HEK293 (cell line): ENCODE results near the gene LCMT1.

ENCODE experiments used
- BCL11A ChIP-seq: fragments of 450-650 bp; formaldehyde crosslinking; IDR thresholded peaks from 2 replicates; pipeline ENCODE4 v1.5.1; 2016; ENCODE audit warnings: low read depth, missing biosample characterization, missing genetic modification characterization
- FEZF1 ChIP-seq: fragments of 450-650 bp; formaldehyde crosslinking; IDR thresholded peaks from 2 replicates; pipeline ENCODE4 v1.5.1; 2016; ENCODE audit warnings: missing biosample characterization, missing genetic modification characterization
- GLI4 ChIP-seq: fragments of 450-650 bp; formaldehyde crosslinking; IDR thresholded peaks from 2 replicates; pipeline ENCODE4 v1.5.1; 2016; ENCODE audit warnings: missing biosample characterization, missing genetic modification characterization
- GLIS2 ChIP-seq: fragments of 450-650 bp; formaldehyde crosslinking; IDR thresholded peaks from 2 replicates; pipeline ENCODE4 v1.5.1; 2016; ENCODE audit warnings: missing biosample characterization, missing genetic modification characterization
- KLF7 ChIP-seq: fragments of 450-650 bp; formaldehyde crosslinking; IDR thresholded peaks from 2 replicates; pipeline ENCODE4 v1.5.1; 2016; ENCODE audit warnings: missing biosample characterization, missing genetic modification characterization, borderline replicate concordance
- REPIN1 ChIP-seq: fragments of 450-650 bp; formaldehyde crosslinking; IDR thresholded peaks from 2 replicates; pipeline ENCODE4 v1.5.1; 2017; ENCODE audit warnings: missing biosample characterization, missing genetic modification characterization, low read depth
- ZBTB11 ChIP-seq: fragments of 450-650 bp; formaldehyde crosslinking; conservative IDR thresholded peaks from 2 replicates; pipeline ENCODE4 v1.5.1; 2016; ENCODE audit warnings: low read depth, missing biosample characterization, missing genetic modification characterization
- ZBTB7A ChIP-seq: fragments of 450-650 bp; formaldehyde crosslinking; IDR thresholded peaks from 2 replicates; pipeline ENCODE4 v1.5.1; 2016; ENCODE audit warnings: low read depth, missing biosample characterization, missing genetic modification characterization
- ZFP3 ChIP-seq: fragments of 450-650 bp; formaldehyde crosslinking; IDR thresholded peaks from 2 replicates; pipeline ENCODE4 v1.5.1; 2016; ENCODE audit warnings: low read depth, missing biosample characterization, missing genetic modification characterization
- ZNF10 ChIP-seq: fragments of 450-650 bp; formaldehyde crosslinking; IDR thresholded peaks from 2 replicates; pipeline ENCODE4 v1.5.1; 2017; ENCODE audit warnings: missing biosample characterization, missing genetic modification characterization
- ZNF132 ChIP-seq: fragments of 450-650 bp; formaldehyde crosslinking; IDR thresholded peaks from 2 replicates; pipeline ENCODE4 v1.5.1; 2017; ENCODE audit warnings: missing biosample characterization, missing genetic modification characterization, borderline replicate concordance
- ZNF133 ChIP-seq: fragments of 450-650 bp; formaldehyde crosslinking; IDR thresholded peaks from 2 replicates; pipeline ENCODE4 v1.5.1; 2016; ENCODE audit warnings: missing biosample characterization, missing genetic modification characterization
- ZNF138 ChIP-seq: fragments of 450-650 bp; formaldehyde crosslinking; IDR thresholded peaks from 2 replicates; pipeline ENCODE4 v1.5.1; 2016; ENCODE audit warnings: missing biosample characterization, missing genetic modification characterization, borderline replicate concordance
- ZNF146 ChIP-seq: fragments of 450-650 bp; formaldehyde crosslinking; IDR thresholded peaks from 2 replicates; pipeline ENCODE4 v1.5.1; 2016; ENCODE audit warnings: missing biosample characterization, missing genetic modification characterization
- ZNF157 ChIP-seq: fragments of 450-650 bp; formaldehyde crosslinking; IDR thresholded peaks from 2 replicates; pipeline ENCODE4 v1.5.1; 2016; ENCODE audit warnings: missing biosample characterization, missing genetic modification characterization
- ZNF248 ChIP-seq: fragments of 450-650 bp; formaldehyde crosslinking; IDR thresholded peaks from 2 replicates; pipeline ENCODE4 v1.5.1; 2017; ENCODE audit warnings: missing biosample characterization, missing genetic modification characterization
- ZNF501 ChIP-seq: fragments of 450-650 bp; formaldehyde crosslinking; IDR thresholded peaks from 2 replicates; pipeline ENCODE4 v1.5.1; 2016; ENCODE audit warnings: missing biosample characterization, missing genetic modification characterization
- ZNF560 ChIP-seq: fragments of 450-650 bp; formaldehyde crosslinking; IDR thresholded peaks from 2 replicates; pipeline ENCODE4 v1.5.1; 2017; ENCODE audit warnings: missing biosample characterization, missing genetic modification characterization, borderline replicate concordance
- ZNF571 ChIP-seq: fragments of 450-650 bp; formaldehyde crosslinking; IDR thresholded peaks from 2 replicates; pipeline ENCODE4 v1.5.0; 2017; ENCODE audit warnings: missing biosample characterization, missing genetic modification characterization
- ZNF610 ChIP-seq: fragments of 450-650 bp; formaldehyde crosslinking; IDR thresholded peaks from 2 replicates; pipeline ENCODE4 v1.5.1; 2016; ENCODE audit warnings: missing biosample characterization, missing genetic modification characterization, borderline replicate concordance
- ZNF626 ChIP-seq: fragments of 450-650 bp; sonication (Bioruptor Pico); formaldehyde crosslinking; IDR thresholded peaks from 2 replicates; pipeline ENCODE4 v1.5.1; 2018; ENCODE audit warnings: missing biosample characterization, missing genetic modification characterization, inconsistent platforms
- ZNF660 ChIP-seq: fragments of 450-650 bp; IDR thresholded peaks from 2 replicates; pipeline ENCODE4 v1.5.1; 2018; ENCODE audit warnings: missing biosample characterization, mild to moderate bottlenecking, missing genetic modification characterization
- ZNF791 ChIP-seq: fragments of 450-650 bp; formaldehyde crosslinking; IDR thresholded peaks from 2 replicates; pipeline ENCODE4 v1.5.1; 2016; ENCODE audit warnings: missing biosample characterization, missing genetic modification characterization
- ZNF843 ChIP-seq: fragments of 450-650 bp; formaldehyde crosslinking; IDR thresholded peaks from 2 replicates; pipeline ENCODE4 v1.5.1; 2016; ENCODE audit warnings: missing biosample characterization, missing genetic modification characterization
- TF ChIP-seq, protein P1 (sequence below): fragments of 450-650 bp; formaldehyde crosslinking; IDR thresholded peaks from 2 replicates; pipeline ENCODE4 v1.5.1; 2016; ENCODE audit warnings: missing biosample characterization, missing genetic modification characterization
- TF ChIP-seq, protein P2 (sequence below): fragments of 450-650 bp; formaldehyde crosslinking; IDR thresholded peaks from 2 replicates; pipeline ENCODE4 v1.5.1; 2016; ENCODE audit warnings: missing biosample characterization, missing genetic modification characterization
- TF ChIP-seq, protein P3 (sequence below): fragments of 450-650 bp; formaldehyde crosslinking; IDR thresholded peaks from 2 replicates; pipeline ENCODE4 v1.5.1; 2017; ENCODE audit warnings: missing biosample characterization, missing genetic modification characterization
- TF ChIP-seq, protein P4 (sequence below): fragments of 450-650 bp; formaldehyde crosslinking; IDR thresholded peaks from 2 replicates; pipeline ENCODE4 v1.5.1; 2016; ENCODE audit warnings: missing biosample characterization, missing genetic modification characterization

Gene LCMT1

GRCh38 chr16:25126820-25127232 is 15.3 kb downstream of the LCMT1 start (continued):
- TF ChIP-seq, protein P1, sequence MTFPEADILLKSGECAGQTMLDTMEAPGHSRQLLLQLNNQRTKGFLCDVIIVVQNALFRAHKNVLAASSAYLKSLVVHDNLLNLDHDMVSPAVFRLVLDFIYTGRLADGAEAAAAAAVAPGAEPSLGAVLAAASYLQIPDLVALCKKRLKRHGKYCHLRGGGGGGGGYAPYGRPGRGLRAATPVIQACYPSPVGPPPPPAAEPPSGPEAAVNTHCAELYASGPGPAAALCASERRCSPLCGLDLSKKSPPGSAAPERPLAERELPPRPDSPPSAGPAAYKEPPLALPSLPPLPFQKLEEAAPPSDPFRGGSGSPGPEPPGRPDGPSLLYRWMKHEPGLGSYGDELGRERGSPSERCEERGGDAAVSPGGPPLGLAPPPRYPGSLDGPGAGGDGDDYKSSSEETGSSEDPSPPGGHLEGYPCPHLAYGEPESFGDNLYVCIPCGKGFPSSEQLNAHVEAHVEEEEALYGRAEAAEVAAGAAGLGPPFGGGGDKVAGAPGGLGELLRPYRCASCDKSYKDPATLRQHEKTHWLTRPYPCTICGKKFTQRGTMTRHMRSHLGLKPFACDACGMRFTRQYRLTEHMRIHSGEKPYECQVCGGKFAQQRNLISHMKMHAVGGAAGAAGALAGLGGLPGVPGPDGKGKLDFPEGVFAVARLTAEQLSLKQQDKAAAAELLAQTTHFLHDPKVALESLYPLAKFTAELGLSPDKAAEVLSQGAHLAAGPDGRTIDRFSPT (tag by site-specific recombination), result no peak
- TF ChIP-seq ZNF138 (tag by site-specific recombination) (no peak), ZNF791 (no peak), ZNF132 (tag by site-specific recombination) (no peak), ZNF248 (tag by site-specific recombination) (no peak), ZNF10 (tag by site-specific recombination) (peak; percentile 26; the same call in 1 of the 2 replicates), FEZF1 (tag by site-specific recombination) (no peak), REPIN1 (tag by site-specific recombination) (no peak), KLF7 (tag by site-specific recombination) (no peak), ZNF157 (tag by site-specific recombination) (no peak), ZNF571 (tag by site-specific recombination) (no peak), ZBTB7A (tag by site-specific recombination) (no peak), GLI4 (no peak), ZNF133 (tag by site-specific recombination) (no peak), ZNF610 (tag by site-specific recombination) (no peak), ZNF501 (no peak), ZNF146 (no peak), GLIS2 (tag by site-specific recombination) (no peak), BCL11A (tag by site-specific recombination) (no peak), ZBTB11 (tag by site-specific recombination) (no peak), ZNF626 (tag by site-specific recombination) (no peak), ZNF843 (no peak), ZNF560 (tag by site-specific recombination) (no peak), ZNF660 (tag by site-specific recombination) (peak; percentile 71; the same call in 1 of the 2 replicates), ZFP3 (no peak)
- TF ChIP-seq, protein P2, sequence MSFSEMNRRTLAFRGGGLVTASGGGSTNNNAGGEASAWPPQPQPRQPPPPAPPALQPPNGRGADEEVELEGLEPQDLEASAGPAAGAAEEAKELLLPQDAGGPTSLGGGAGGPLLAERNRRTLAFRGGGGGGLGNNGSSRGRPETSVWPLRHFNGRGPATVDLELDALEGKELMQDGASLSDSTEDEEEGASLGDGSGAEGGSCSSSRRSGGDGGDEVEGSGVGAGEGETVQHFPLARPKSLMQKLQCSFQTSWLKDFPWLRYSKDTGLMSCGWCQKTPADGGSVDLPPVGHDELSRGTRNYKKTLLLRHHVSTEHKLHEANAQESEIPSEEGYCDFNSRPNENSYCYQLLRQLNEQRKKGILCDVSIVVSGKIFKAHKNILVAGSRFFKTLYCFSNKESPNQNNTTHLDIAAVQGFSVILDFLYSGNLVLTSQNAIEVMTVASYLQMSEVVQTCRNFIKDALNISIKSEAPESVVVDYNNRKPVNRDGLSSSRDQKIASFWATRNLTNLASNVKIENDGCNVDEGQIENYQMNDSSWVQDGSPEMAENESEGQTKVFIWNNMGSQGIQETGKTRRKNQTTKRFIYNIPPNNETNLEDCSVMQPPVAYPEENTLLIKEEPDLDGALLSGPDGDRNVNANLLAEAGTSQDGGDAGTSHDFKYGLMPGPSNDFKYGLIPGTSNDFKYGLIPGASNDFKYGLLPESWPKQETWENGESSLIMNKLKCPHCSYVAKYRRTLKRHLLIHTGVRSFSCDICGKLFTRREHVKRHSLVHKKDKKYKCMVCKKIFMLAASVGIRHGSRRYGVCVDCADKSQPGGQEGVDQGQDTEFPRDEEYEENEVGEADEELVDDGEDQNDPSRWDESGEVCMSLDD (tag by site-specific recombination), result no peak
- TF ChIP-seq, protein P3, sequence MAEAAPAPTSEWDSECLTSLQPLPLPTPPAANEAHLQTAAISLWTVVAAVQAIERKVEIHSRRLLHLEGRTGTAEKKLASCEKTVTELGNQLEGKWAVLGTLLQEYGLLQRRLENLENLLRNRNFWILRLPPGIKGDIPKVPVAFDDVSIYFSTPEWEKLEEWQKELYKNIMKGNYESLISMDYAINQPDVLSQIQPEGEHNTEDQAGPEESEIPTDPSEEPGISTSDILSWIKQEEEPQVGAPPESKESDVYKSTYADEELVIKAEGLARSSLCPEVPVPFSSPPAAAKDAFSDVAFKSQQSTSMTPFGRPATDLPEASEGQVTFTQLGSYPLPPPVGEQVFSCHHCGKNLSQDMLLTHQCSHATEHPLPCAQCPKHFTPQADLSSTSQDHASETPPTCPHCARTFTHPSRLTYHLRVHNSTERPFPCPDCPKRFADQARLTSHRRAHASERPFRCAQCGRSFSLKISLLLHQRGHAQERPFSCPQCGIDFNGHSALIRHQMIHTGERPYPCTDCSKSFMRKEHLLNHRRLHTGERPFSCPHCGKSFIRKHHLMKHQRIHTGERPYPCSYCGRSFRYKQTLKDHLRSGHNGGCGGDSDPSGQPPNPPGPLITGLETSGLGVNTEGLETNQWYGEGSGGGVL (tag by site-specific recombination), result no peak
- TF ChIP-seq, protein P4, sequence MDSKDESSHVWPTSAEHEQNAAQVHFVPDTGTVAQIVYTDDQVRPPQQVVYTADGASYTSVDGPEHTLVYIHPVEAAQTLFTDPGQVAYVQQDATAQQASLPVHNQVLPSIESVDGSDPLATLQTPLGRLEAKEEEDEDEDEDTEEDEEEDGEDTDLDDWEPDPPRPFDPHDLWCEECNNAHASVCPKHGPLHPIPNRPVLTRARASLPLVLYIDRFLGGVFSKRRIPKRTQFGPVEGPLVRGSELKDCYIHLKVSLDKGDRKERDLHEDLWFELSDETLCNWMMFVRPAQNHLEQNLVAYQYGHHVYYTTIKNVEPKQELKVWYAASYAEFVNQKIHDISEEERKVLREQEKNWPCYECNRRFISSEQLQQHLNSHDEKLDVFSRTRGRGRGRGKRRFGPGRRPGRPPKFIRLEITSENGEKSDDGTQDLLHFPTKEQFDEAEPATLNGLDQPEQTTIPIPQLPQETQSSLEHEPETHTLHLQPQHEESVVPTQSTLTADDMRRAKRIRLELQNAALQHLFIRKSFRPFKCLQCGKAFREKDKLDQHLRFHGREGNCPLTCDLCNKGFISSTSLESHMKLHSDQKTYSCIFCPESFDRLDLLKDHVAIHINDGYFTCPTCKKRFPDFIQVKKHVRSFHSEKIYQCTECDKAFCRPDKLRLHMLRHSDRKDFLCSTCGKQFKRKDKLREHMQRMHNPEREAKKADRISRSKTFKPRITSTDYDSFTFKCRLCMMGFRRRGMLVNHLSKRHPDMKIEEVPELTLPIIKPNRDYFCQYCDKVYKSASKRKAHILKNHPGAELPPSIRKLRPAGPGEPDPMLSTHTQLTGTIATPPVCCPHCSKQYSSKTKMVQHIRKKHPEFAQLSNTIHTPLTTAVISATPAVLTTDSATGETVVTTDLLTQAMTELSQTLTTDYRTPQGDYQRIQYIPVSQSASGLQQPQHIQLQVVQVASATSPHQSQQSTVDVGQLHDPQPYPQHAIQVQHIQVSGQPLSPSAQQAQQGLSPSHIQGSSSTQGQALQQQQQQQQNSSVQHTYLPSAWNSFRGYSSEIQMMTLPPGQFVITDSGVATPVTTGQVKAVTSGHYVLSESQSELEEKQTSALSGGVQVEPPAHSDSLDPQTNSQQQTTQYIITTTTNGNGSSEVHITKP, result no peak
